Kasumi-1 (cell line): ENCODE results near the gene SNX27.

Experiments used
- DNase-seq, 2 experiments: peaks; one replicate each; lab custom pipeline; 2025; lab: John Stamatoyannopoulos, UW

The SNX27 gene

GRCh38 chr1:151705753-151706463, 94.1 kb downstream of the SNX27 start:
- no peak for DNase-seq

- DNase-seq: no peak
Measured at GRCh38 chr1:151706464-151707415, 94.9 kb downstream of the SNX27 start.

GRCh38 chr1:151707541-151708065, 95.8 kb downstream of the SNX27 start:
- DNase-seq: no peak

GRCh38 chr1:151708891-151709290, 97.0 kb downstream of the SNX27 start:
- DNase-seq: no peak

GRCh38 chr1:151710187-151710840, 98.5 kb downstream of the SNX27 start:
- no peak for DNase-seq

- no peak for DNase-seq
Measured at GRCh38 chr1:151711044-151711800, 99.4 kb downstream of the SNX27 start.

GRCh38 chr1:151711951-151712350, 100.1 kb downstream of the SNX27 start:
- DNase-seq: no peak

GRCh38 chr1:151713044-151713443, 101.2 kb downstream of the SNX27 start:
- DNase-seq: no peak

- no peak for DNase-seq
Measured at GRCh38 chr1:151713874-151714273, 102.0 kb downstream of the SNX27 start.

- no peak for DNase-seq
Measured at GRCh38 chr1:151714820-151715725, 103.2 kb downstream of the SNX27 start.

GRCh38 chr1:151715726-151716404, 104.0 kb downstream of the SNX27 start:
- DNase-seq: no peak

GRCh38 chr1:151716405-151716762, 104.5 kb downstream of the SNX27 start:
- DNase-seq: no peak

- peak in 1 of 2 experiments; percentile 22 for DNase-seq
Measured at GRCh38 chr1:151716771-151717631, 105.2 kb downstream of the SNX27 start, which contains the start of gene CELF3. TSS of gene CELF3 (minus strand) at chr1:151716803. CDS start at chr1:151716020, 783 bp downstream.

GRCh38 chr1:151718011-151718431, 106.2 kb downstream of the SNX27 start:
- DNase-seq: no peak

GRCh38 chr1:151718666-151719065, 106.8 kb downstream of the SNX27 start:
- DNase-seq: no peak

- DNase-seq: no peak
Measured at GRCh38 chr1:151720125-151720524, 108.3 kb downstream of the SNX27 start.

GRCh38 chr1:151720554-151720953, 108.7 kb downstream of the SNX27 start:
- DNase-seq: no peak

- DNase-seq: no peak
Measured at GRCh38 chr1:151720974-151721787, 109.3 kb downstream of the SNX27 start, which contains the start of gene RIIAD1. TSS of gene RIIAD1 (plus strand) at chr1:151721522. CDS start at chr1:151721537, 15 bp downstream.
